Skin of body (tissue), 2 donors: Measurements from ENCODE around the gene URAD. TPM values are rescaled to one million over a fixed set of nuclear protein-coding genes. Genes with fewer than 3 reads are reported as not detected.

Experiments used
- DNase-seq: peaks from one replicate; lab custom pipeline; 2025; lab: John Stamatoyannopoulos, UW
- total RNA-seq: library from RNA; depleted of rRNA; stranded (reverse); fragments of >200 nt; gene quantifications from one replicate; pipeline ENCODE4 v1.2.3, GENCODE V29; 2014

Gene URAD
- total RNA-seq, 1 donor from 2014 or later: not detected

GRCh38 chr13:28000567-28000966 lies 12.1 kb upstream of the URAD start:
- no peak for DNase-seq

GRCh38 chr13:27997904-27998522 lies 9.5 kb upstream of the URAD start:
- peak; percentile 1 for DNase-seq

DNA sequence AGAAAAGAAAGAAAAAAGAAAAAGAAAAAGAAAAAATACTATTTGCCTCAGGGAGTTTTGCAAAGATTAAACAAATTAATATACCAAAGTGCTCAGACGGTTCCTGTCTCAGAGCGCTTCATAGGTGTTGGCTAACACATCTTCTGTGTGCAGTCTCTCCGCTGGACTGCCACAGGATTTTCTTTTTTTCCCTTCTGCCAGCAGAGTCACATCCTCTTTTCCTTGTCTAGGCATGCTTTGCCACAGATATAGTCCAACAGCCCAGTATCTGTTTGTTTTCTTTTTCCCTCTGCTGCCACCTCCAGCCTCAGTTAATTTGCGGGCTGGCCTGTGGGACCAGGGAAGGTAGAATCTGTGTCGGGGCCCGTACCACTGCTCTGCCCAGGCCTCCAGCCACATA lies 3.4 kb upstream of the URAD start:
- no peak for DNase-seq

GRCh38 chr13:27985600-27985999 lies 2.9 kb downstream of the URAD start:
- DNase-seq: no peak

- no peak for DNase-seq
Measured at GRCh38 chr13:27982361-27982760, 6.1 kb downstream of the URAD start.

DNA sequence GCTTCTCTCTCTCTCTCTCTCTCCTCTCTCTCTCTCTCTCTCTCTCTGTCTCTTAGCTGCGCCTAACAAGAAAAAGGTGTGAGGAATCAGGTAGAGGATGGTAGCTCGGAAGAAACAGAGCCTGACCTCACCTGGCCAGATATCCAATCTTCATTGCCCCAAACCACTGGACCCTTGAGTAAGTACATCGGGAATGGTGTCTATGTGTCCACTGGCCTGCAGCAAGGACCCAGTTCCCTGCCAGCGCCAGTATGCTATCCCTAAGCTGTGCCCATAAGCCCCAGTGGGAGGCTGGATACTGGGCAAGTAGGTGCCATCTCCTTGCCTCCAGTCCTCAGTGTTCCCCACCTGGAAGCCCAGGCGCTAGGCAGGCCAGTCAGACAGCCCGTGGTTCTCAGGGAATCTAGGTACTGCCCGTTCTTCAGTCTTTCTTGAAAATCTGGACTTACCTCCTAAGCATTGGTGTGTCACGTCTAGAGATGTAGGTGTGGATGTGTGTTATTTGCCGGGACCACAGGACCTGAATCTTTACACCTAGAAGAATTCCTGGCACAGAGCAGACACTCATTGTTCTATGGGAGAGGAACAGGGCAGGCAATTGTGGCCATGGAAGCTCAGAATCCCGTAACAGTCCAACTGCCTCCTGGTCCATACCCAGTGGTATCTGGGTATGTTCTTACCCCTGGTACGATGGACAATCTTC lies 7.3 kb downstream of the URAD start:
- DNase-seq: no peak

DNA sequence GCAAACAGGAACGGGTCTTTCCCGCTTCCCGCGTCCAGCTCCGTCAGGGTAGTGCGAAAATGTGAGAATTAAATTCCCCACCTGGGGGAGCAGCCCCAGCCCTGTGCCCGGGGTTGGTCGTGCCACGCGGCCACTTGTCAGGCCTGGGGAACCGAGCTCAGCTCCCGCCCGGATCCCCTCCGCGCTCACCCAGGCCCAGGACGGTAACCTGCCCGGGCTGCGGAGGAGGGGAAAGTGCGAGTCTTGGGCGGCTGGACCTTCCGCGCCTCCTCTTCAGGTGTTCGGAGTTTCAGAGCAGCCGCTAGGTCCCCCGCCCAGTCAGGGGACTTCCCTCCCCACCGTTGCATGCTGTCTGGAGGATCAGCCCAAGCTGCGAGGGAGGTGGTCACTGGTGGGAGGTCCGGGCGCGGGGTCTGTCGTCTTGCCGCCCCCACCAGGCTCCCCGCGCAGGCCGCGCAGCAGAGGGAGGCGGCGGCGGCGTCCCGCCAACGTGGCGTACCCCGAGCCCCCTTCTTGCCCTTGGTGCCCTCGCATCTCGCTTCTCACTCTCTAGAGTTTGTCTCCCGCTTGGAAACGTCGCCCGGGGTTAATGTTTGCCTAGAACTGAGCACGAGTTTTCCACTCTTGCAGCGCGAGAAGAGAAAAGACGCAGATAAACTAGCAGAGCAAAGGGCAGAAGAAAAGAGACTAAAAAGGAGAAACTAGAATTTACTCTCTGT lies 8.1 kb downstream of the URAD start:
- no peak for DNase-seq

DNA sequence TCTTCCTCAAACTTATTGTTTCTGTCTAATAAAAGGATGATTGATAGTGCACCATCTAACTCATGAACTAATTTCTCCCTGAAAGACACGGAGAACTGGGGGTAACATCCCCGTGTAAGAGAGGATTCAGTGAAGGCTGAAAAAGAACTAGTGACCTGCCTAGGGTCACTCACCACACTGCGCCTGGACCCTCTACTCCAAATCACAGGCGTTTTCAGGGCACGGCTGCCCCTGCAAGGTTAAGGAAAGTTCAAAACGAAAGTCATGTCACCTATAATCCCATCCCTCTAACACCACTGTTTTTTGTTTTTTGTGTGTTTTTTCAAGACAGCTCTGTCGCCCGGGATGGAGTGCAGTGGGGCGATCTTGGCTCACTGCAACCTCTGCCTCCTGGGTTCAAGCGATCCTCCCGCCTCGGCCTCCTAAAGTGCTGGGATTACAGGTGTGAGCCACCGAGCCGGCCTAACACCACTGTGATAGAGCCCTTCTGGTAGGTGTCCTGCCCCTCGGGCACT lies 8.7 kb downstream of the URAD start:
- DNase-seq: no peak

DNA sequence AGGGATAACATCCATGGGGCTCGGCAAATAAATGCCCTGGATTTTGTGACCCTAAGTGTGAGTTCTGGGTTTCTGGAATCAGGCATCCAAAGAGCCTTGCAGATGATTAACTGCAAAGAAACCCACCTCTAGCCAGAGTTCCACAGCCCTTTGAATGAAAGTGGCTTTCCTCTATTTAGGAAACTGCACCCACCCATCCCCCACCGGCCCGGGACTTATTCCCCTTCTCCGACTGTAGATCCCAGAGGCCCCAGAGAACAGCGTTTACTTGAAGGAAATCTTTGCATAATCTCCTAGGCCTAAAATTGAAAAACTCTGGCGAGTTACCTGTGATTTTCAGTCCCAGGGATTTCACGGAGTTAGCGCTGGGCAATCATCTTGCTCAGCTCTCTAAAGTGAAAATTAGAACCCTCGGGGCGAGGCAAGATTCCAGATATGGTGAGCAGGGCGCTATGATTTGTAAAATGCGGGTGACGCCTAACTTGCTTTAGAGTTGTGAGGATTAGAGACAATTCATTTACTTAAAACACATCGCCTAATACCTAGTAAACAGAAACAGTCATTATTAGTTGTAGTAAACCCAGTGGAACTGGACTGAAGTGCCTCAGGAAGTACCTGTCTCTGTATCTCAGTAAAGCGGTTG lies 9.4 kb downstream of the URAD start:
- DNase-seq: no peak

- DNase-seq: no peak
Measured at GRCh38 chr13:27978301-27978968, 10.1 kb downstream of the URAD start.

GRCh38 chr13:27977476-27978300 lies 10.8 kb downstream of the URAD start:
- DNase-seq: no peak

DNA sequence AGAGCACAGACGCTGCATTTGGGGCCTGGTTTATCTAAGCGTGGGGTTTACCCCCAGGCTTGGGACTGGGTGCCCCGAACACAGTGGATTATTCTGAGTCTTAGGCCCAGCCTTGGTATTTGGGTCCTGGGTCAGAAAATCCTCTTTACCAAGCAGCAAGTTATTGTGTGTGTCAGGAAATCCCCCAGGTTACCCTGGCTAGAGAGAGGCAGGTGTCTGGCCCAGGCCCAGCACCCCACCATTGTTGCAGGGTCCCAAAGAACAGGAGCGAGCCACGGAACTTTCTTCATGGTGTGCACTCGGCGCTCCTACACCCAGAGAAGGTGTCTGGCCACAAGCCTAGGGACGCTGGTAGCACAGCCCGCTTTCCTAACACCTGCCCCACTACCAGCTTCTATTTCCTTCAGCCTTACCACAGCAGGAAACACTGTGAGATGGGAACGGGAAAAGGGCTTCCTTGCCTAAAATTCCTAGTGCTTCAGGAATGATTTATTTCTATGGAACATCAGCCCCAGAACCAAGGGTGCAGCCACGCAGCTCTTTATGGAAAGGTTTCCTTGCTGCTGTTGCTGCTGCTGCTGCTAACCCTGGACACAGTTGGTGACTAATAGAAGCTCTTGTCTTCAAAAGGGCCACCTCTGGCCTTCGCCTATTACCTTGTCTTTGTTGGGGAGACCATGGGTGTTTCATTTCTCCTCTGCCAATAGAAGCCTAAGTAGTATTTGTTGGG lies 12.0 kb downstream of the URAD start:
- no peak for DNase-seq

DNA sequence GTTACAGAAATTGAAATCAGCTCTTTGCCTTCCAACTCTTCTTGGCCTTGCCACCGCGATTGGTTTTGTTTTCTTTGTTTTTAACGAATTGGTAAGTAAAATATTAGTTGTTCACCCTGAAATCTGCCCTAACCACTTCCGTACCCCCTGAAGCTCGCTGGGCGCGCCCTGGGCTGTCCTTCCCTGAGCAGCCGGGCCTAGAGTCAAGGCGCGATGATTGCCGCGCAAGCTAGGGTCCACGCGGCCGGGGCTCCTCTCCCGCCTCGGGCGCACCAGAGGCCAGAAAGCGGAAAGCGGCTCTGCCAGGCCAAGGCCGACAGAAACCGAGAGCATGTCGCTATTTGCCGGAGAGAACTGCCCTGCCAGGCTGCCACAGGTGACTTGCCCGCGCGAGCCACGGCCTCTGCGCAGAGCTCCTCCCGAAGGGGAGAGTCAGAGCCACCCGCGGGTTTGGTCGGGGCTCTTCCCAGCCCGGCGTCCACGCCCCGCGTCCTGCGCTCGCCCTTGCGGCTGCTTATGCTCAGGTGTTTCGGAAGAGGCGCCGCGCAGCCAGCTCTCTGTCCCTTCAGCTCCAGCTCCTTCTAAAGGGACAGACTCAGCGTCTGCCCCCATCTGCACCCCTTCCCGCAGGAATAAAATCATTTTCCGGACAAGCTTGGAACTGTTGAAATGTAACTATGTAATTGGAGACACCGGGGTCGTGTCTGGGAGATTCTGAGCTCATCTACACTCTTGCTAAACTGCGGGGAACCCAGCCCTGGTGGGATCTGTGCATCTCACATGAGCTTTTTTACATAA lies 12.7 kb downstream of the URAD start:
- no peak for DNase-seq

DNA sequence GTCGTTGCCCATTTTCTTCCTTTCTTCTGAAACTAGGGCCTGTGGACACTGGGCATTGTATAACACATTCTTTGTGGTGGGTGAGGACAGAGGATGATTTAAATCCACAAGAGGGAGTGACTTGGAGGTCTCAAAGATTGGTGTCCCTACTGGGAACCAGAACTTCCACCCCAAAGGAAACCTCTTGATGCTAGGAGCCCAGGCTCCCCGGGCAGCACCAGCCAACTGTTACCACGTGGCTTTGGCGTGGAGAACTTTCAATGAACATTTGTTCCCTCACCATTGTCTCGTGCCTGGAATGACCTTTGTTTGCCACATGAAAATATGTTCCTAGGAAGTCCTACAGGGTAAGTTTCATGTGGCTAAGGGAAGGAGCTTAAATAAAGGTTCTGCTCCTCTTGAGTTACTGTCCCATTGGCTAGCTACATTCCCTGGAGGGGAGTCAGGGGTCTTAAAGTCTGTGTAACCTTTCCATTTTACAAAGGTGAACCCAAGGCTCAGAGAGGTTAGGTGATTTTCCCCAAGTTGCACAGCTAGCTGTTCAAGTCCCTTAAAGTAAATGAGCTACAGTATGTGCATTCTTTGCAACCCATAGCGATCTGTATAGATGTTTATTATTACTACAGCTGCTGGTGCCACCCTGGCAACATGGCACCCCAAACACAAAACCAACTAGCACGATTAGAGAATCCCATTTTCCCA lies 14.4 kb downstream of the URAD start:
- DNase-seq: no peak

GRCh38 chr13:27973291-27973690 lies 15.2 kb downstream of the URAD start:
- no peak for DNase-seq

DNA sequence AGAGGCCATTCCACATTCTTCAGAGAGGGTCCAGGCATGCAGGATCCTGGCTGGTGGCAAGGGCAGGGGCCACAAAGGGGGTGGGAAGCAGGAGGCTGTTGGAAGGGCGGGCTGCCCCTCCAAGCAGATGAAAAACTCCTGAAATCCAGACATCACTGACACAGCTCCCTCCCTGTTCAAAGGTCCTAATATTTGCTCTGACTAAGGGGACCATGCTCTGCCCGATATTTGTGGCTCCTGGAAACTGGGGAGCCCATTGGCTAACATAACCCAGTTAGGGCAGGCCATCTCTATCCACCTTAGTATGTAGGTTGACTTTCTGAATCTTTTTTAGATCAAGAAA lies 16.0 kb downstream of the URAD start:
- no peak for DNase-seq

DNA sequence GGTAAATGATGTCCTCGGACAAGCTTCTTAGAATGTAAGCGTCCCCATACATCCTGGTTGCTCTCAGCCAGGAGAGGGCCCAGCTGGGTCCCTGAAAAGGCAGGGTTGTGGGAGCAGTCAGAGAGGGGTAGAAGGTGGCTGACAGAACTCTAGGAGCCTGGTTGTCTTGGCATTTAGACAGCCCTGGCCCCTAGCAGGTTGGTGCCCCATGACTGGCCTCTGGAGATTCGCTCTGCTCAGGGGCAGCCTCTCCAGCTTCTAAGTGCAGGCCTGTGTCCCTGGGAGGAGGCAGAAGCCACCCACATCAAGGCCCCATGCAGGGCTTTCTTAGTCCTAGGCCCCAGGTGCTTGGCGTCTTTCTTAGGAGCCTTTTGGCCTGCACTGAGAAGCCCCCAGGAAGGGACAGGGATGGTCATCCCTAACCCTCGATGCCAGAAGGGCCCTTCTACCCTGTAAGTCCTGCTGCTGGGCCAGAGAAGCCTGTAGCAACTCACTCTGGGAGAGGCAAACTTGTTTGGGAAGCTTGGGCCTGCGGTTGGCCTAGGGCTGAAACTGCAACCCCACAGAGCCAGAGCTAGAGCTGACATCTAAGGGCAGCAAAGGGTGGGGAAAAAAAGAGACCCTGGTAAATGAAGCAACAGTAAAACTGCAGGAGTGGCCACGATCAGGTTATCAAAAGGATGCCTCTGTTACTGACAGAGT lies 16.6 kb downstream of the URAD start:
- DNase-seq: no peak

GRCh38 chr13:27971236-27971645 lies 17.3 kb downstream of the URAD start:
- no peak for DNase-seq
